CD14-positive monocyte (primary cell): ENCODE results near the gene EEFSEC. TPM values are rescaled to one million over a fixed set of nuclear protein-coding genes. Genes with fewer than 3 reads are reported as not detected.

Experiments
- DNase-seq, 3 donors: peaks; one replicate each; pipeline ENCODE4 v3.0.0-alpha.2; 2011 to 2022
- H2AFZ ChIP-seq: 2 replicates; pipeline ENCODE4 v1.6.0; 2012; ENCODE audit warnings: mild to moderate bottlenecking, low read depth, low read length, inconsistent platforms; ENCODE audit not compliant: insufficient read depth, poor library complexity, severe bottlenecking
- H3K27ac ChIP-seq, 2 donors: 1 replicate in 1 of 2; 2 replicates in 1 of 2; pipeline ENCODE4 v1.5.1; 2012 to 2013; ENCODE audit warnings: low read length in 2 of 2, control low read depth in 1 of 2, inconsistent platforms in 1 of 2, low read depth in 1 of 2, mild to moderate bottlenecking in 1 of 2
- H3K27me3 ChIP-seq, 2 donors: one replicate each; pipeline versions ENCODE4 v1.6.0 to v1.6.1; 2011 to 2013; ENCODE audit warnings: low read length in 2 of 2; ENCODE audit not compliant: control insufficient read depth in 2 of 2, insufficient read depth in 2 of 2
- H3K36me3 ChIP-seq, 2 donors: replicated peaks in 1 of 2; 1 replicate in 1 of 2; 2 replicates in 1 of 2; pipeline versions ENCODE4 v1.5.1 to v1.6.1; 2012 to 2013; ENCODE audit warnings: low read length in 2 of 2, control low read depth in 1 of 2, inconsistent platforms in 1 of 2, mild to moderate bottlenecking in 1 of 2; ENCODE audit not compliant: insufficient read depth in 2 of 2, control insufficient read depth in 1 of 2
- H3K4me1 ChIP-seq, 2 donors: 1 replicate in 1 of 2; 2 replicates in 1 of 2; pipeline versions ENCODE4 v1.5.1 to v1.6.1; 2012 to 2013; ENCODE audit warnings: low read length in 2 of 2, control low read depth in 1 of 2, inconsistent platforms in 1 of 2, mild to moderate bottlenecking in 1 of 2, moderate library complexity in 1 of 2; ENCODE audit not compliant: insufficient read depth in 2 of 2, control insufficient read depth in 1 of 2
- H3K4me2 ChIP-seq: replicated peaks from 2 replicates; pipeline ENCODE3; 2012; ENCODE audit warnings: low read length, moderate library complexity, mild to moderate bottlenecking; ENCODE audit not compliant: poor library complexity, severe bottlenecking; ENCODE audit errors: extremely low read depth
- H3K4me3 ChIP-seq, 3 experiments: fragments of 200-600 bp in 1 of 3; sonication (generic) in 1 of 3; replicated peaks in 1 of 3; 1 replicate in 2 of 3; 2 replicates in 1 of 3; pipeline ENCODE4 v1.5.1; 2011 to 2013; ENCODE audit warnings: low read length in 3 of 3, mild to moderate bottlenecking in 3 of 3, control low read depth in 2 of 3, low read depth in 2 of 3, inconsistent platforms in 1 of 3, moderate library complexity in 1 of 3
- H3K79me2 ChIP-seq: 2 replicates; pipeline ENCODE4 v1.6.0; 2012; ENCODE audit warnings: mild to moderate bottlenecking, control low read depth, inconsistent platforms, low read length, moderate library complexity; ENCODE audit not compliant: insufficient read depth
- H3K9ac ChIP-seq: 2 replicates; pipeline ENCODE4 v1.6.0; 2017; ENCODE audit warnings: low read length, mild to moderate bottlenecking; ENCODE audit not compliant: insufficient read depth, poor library complexity, severe bottlenecking
- H3K9me3 ChIP-seq, 2 donors: replicated peaks in 1 of 2; 1 replicate in 1 of 2; 2 replicates in 1 of 2; pipeline versions ENCODE4 v1.5.1 to v1.6.1; 2012 to 2013; ENCODE audit warnings: low read length in 2 of 2, control low read depth in 1 of 2; ENCODE audit not compliant: control insufficient read depth in 1 of 2, insufficient read depth in 1 of 2
- H4K20me1 ChIP-seq: 2 replicates; pipeline ENCODE4 v1.6.0; 2012; ENCODE audit warnings: mild to moderate bottlenecking, low read length, control low read depth, moderate library complexity; ENCODE audit not compliant: insufficient read depth
- H3K27ac Mint-ChIP-seq, 7 donors: one replicate each; pipeline ENCODE4 v1.8.0; 2020; ENCODE audit warnings: mild to moderate bottlenecking in 7 of 7, mixed read lengths in 7 of 7, moderate library complexity in 6 of 7, inconsistent platforms in 2 of 7
- H3K27me3 Mint-ChIP-seq, 3 donors: one replicate each; pipeline ENCODE4 v1.8.0; 2021 to 2022; ENCODE audit warnings: low read depth in 3 of 3, mild to moderate bottlenecking in 3 of 3, mixed read lengths in 3 of 3, moderate library complexity in 3 of 3, inconsistent platforms in 1 of 3
- H3K36me3 Mint-ChIP-seq, 2 donors: one replicate each; pipeline ENCODE4 v1.8.0; 2020; ENCODE audit warnings: mixed read lengths in 2 of 2, inconsistent platforms in 1 of 2, mild to moderate bottlenecking in 1 of 2
- H3K4me1 Mint-ChIP-seq: one replicate; pipeline ENCODE4 v1.8.0; 2020; ENCODE audit warnings: mild to moderate bottlenecking, mixed read lengths
- H3K4me3 Mint-ChIP-seq, 2 donors: one replicate each; pipeline ENCODE4 v1.8.0; 2020; ENCODE audit warnings: mild to moderate bottlenecking in 2 of 2, mixed read lengths in 2 of 2, moderate library complexity in 1 of 2
- H3K9me3 Mint-ChIP-seq, 7 donors: one replicate each; pipeline ENCODE4 v1.8.0; 2020 to 2022; ENCODE audit warnings: mixed read lengths in 7 of 7, mild to moderate bottlenecking in 6 of 7, moderate library complexity in 6 of 7, inconsistent platforms in 2 of 7
- WGBS: methylation state at CpG from one replicate; pipeline ENCODE4 v1.1.5; 2013; ENCODE audit warnings: missing lambda C conversion rate; ENCODE audit not compliant: insufficient coverage; 5-methylcytosine and 5-hydroxymethylcytosine counted together
- intact Hi-C, 2 donors: fragments of 100-400 bp; cut with micrococcal nuclease; formaldehyde crosslinking; loops; one replicate each; pipeline versions ENCODE4 v1.15.0 to v1.15.1; 2023
- polyA minus RNA-seq: library from RNA; depleted of rRNA, polyadenylated mRNA; stranded (reverse); fragments of >200 nt; gene quantifications from 2 replicates; pipeline ENCODE4 v1.2.3, GENCODE V29; 2012
- polyA plus RNA-seq, 3 donors: library from polyadenylated mRNA; depleted of rRNA in 1 of 3; unstranded in 2 of 3; stranded (reverse) in 1 of 3; fragments of 300-500 nt in 2 of 3; fragments of >200 nt in 1 of 3; fragmentation: Illumina TruSeq in 2 of 3; gene quantifications; 1 replicate in 2 of 3; 2 replicates in 1 of 3; pipeline ENCODE4 v1.2.3, GENCODE V29; 2012 to 2021
- total RNA-seq, 12 experiments: library from RNA in 1 of 12; stranded (reverse) in 1 of 12; fragments of 120-200 nt in 1 of 12; gene quantifications; one replicate each; pipeline ENCODE4 v1.2.4 and lab custom pipeline; 2013 to 2026; ENCODE audit warnings: mixed read lengths in 6 of 12, inconsistent platforms in 1 of 12
- TF ChIP-seq, protein P1 (sequence below): fragments of 200-600 bp; IDR thresholded peaks from one replicate; pipeline ENCODE4 v1.8.0; 2022; ENCODE audit warnings: antibody characterized with exemption, mild to moderate bottlenecking

EEFSEC gene, protein sequence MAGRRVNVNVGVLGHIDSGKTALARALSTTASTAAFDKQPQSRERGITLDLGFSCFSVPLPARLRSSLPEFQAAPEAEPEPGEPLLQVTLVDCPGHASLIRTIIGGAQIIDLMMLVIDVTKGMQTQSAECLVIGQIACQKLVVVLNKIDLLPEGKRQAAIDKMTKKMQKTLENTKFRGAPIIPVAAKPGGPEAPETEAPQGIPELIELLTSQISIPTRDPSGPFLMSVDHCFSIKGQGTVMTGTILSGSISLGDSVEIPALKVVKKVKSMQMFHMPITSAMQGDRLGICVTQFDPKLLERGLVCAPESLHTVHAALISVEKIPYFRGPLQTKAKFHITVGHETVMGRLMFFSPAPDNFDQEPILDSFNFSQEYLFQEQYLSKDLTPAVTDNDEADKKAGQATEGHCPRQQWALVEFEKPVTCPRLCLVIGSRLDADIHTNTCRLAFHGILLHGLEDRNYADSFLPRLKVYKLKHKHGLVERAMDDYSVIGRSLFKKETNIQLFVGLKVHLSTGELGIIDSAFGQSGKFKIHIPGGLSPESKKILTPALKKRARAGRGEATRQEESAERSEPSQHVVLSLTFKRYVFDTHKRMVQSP
- total RNA-seq (2013): 4.0 TPM
- 10 to 100 TPM; 13.3 to 14.9 (median 14.9) TPM for polyA plus RNA-seq
- 12.3 and 17.6 TPM in 2 replicates for polyA minus RNA-seq
- 1.2 to 11.1 (median 7.7) reads per million in 11 experiments for total RNA-seq (lab: John Stamatoyannopoulos, UW)

GRCh38 chr3:128153156-128154041 lies at the start of gene EEFSEC:
EEFSEC (plus strand) TSS chr3:128153481; CDS start chr3:128153508, 27 bp downstream.
- H3K4me1 ChIP-seq: peaks cover 31 to 34% of the 10 kb centered on the region in 2 donors
- intact Hi-C loops: loop anchor here in 1 of 2 donors (2.0 kb wide), 1 partner anchor 31 kb away; the partner anchor contains the start of gene RUVBL1
- Mint-ChIP-seq H3K27me3 (peaks cover 0 to 5% (median 2%) of the 10 kb centered on the region in 3 donors), H3K36me3 (peaks cover 16% of the 10 kb centered on the region in 2 donors), H3K4me3 (peak within 1 kb of the TSS; percentile 90 to 92), H3K9me3 (peaks cover 0 to 7% (median 2%) of the 10 kb centered on the region in 7 donors), H3K27ac (peak within 1 kb of the TSS; percentile 76 to 93 (median 91)), H3K4me1 (peaks cover 33% of the 10 kb centered on the region)
- peaks cover 4 to 22% of the 10 kb centered on the region in 2 donors for H3K36me3 ChIP-seq
- TF ChIP-seq, protein P1, sequence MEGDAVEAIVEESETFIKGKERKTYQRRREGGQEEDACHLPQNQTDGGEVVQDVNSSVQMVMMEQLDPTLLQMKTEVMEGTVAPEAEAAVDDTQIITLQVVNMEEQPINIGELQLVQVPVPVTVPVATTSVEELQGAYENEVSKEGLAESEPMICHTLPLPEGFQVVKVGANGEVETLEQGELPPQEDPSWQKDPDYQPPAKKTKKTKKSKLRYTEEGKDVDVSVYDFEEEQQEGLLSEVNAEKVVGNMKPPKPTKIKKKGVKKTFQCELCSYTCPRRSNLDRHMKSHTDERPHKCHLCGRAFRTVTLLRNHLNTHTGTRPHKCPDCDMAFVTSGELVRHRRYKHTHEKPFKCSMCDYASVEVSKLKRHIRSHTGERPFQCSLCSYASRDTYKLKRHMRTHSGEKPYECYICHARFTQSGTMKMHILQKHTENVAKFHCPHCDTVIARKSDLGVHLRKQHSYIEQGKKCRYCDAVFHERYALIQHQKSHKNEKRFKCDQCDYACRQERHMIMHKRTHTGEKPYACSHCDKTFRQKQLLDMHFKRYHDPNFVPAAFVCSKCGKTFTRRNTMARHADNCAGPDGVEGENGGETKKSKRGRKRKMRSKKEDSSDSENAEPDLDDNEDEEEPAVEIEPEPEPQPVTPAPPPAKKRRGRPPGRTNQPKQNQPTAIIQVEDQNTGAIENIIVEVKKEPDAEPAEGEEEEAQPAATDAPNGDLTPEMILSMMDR: no peak
- peak within 1 kb of the TSS; percentile 54 to 91 (median 88) for H3K4me3 ChIP-seq
- no peaks in the 10 kb centered on the region for H3K9me3 ChIP-seq
- H3K27ac ChIP-seq: peak within 1 kb of the TSS; percentile 57 to 81
- no peaks in the 10 kb centered on the region for H3K27me3 ChIP-seq
- peak within 1 kb of the TSS; percentile 92 for H2AFZ ChIP-seq
- under 1% methylated on average over 93 of the region's 96 CpGs for WGBS
- H3K9ac ChIP-seq: peak within 1 kb of the TSS; percentile 84
- H3K79me2 ChIP-seq: peaks cover 19% of the 10 kb centered on the region
- H4K20me1 ChIP-seq: no peaks in the 10 kb centered on the region
- peak within 1 kb of the TSS; percentile 86 for H3K4me2 ChIP-seq
- DNase-seq: peak; percentile 53 to 74 (median 66)
